HepG2 (cell line): ENCODE results near the gene GDA. TPM values are rescaled to one million over a fixed set of nuclear protein-coding genes. Genes with fewer than 3 reads are reported as not detected.

Experiments
- ATAC-seq: fragments of 200-7000 bp; cut with Tn5 transposase; 3 replicates; pipeline ENCODE4 v1.9.1; 2020; ENCODE audit warnings: mild to moderate bottlenecking, moderate library complexity
- BruUV-seq: library from RNA; stranded (reverse); fragments of 400-500 nt; replicated peaks from 2 replicates; lab custom pipeline; 2021; lab: Mats Ljungman, UMichigan
- CTCF ChIA-PET: fragments of 300-600 bp; formaldehyde crosslinking; extraction: SDS; loops from one replicate; lab custom pipeline; 2021; ENCODE audit warnings: low total read pairs, inconsistent platforms, low intra/inter-chr PET ratio; lab: Yijun Ruan, JAX
- POLR2A ChIA-PET: fragments of 350-600 bp; sonication (Branson Sonifier 250); formaldehyde crosslinking; loops from one replicate; lab custom pipeline; 2020; ENCODE audit warnings: antibody characterized with exemption, inconsistent platforms; lab: Yijun Ruan, JAX
- DNase-seq: peaks from one replicate; pipeline ENCODE4 v3.0.0-alpha.2; 2015; ENCODE audit warnings: low spot score
- FAIRE-seq: peaks from 3 replicates; lab custom pipeline; 2011; peaks lifted over from hg19 to GRCh38; lab: Jason Lieb, UNC
- H2AFZ ChIP-seq: one replicate; pipeline ENCODE4 v1.6.1; 2011; ENCODE audit warnings: low read length, inconsistent platforms
- H3K27ac ChIP-seq: fragments of 300-600 bp; 3 replicates; pipeline ENCODE4 v1.8.0; 2011; ENCODE audit warnings: mixed run types, mild to moderate bottlenecking, mixed read lengths, low read length, inconsistent platforms; ENCODE audit not compliant: insufficient read depth; ENCODE audit errors: extremely low read length
- H3K27me3 ChIP-seq, 2 experiments: fragments of 200-600 bp in 1 of 2; 2 replicates in 1 of 2; 3 replicates in 1 of 2; pipeline versions ENCODE4 v1.6.0 to v1.8.0; 2011; ENCODE audit warnings: low read length in 2 of 2, mild to moderate bottlenecking in 2 of 2, moderate library complexity in 2 of 2, inconsistent platforms in 1 of 2; ENCODE audit not compliant: insufficient read depth in 2 of 2, control insufficient read depth in 1 of 2
- H3K36me3 ChIP-seq, 2 experiments: fragments of 200-600 bp in 1 of 2; replicated peaks in 1 of 2; 2 replicates in 1 of 2; 3 replicates in 1 of 2; pipeline versions ENCODE4 v1.5.1 to v1.8.0; 2011; ENCODE audit warnings: low read length in 2 of 2, inconsistent platforms in 1 of 2; ENCODE audit not compliant: insufficient read depth in 2 of 2, control insufficient read depth in 1 of 2
- H3K4me1 ChIP-seq: 2 replicates; pipeline ENCODE4 v1.5.1; 2012; ENCODE audit warnings: low read length, inconsistent platforms; ENCODE audit not compliant: insufficient read depth
- H3K4me2 ChIP-seq: 2 replicates; pipeline ENCODE4 v1.6.0; 2011; ENCODE audit warnings: low read depth, low read length, inconsistent platforms
- H3K4me3 ChIP-seq, 3 experiments: fragments of 200-600 bp in 1 of 3; sonication (generic), shearing (Covaris generic) in 1 of 3; replicated peaks in 1 of 3; 2 replicates each; pipeline ENCODE4 v1.5.1; 2011 to 2016; ENCODE audit warnings: low read length in 3 of 3, inconsistent platforms in 2 of 3, low read depth in 2 of 3, mild to moderate bottlenecking in 2 of 3, control low read depth in 1 of 3, mixed read lengths in 1 of 3; ENCODE audit not compliant: insufficient read depth in 1 of 3
- H3K79me2 ChIP-seq: one replicate; pipeline ENCODE4 v1.6.1; 2011; ENCODE audit warnings: low read length, inconsistent platforms; ENCODE audit not compliant: insufficient read depth
- H3K9ac ChIP-seq: 2 replicates; pipeline ENCODE4 v1.6.0; 2011; ENCODE audit warnings: mild to moderate bottlenecking, low read depth, low read length, inconsistent platforms; ENCODE audit not compliant: insufficient read depth
- H3K9me3 ChIP-seq: 2 replicates; pipeline ENCODE4 v1.5.1; 2012; ENCODE audit warnings: mild to moderate bottlenecking, low read length
- H4K20me1 ChIP-seq: 2 replicates; pipeline ENCODE4 v1.6.0; 2011; ENCODE audit warnings: inconsistent platforms, mild to moderate bottlenecking, low read length, moderate library complexity; ENCODE audit not compliant: insufficient read depth
- DNMT1 ChIP-seq: sonication (generic); formaldehyde crosslinking; IDR thresholded peaks from 2 replicates; pipeline ENCODE4 v1.5.1; 2020; ENCODE audit warnings: mild to moderate bottlenecking, missing genetic modification reagents
- GFI1 ChIP-seq: sonication (generic); formaldehyde crosslinking; IDR thresholded peaks from 2 replicates; pipeline ENCODE4 v1.5.0; 2020; ENCODE audit warnings: missing genetic modification reagents, mild to moderate bottlenecking, borderline replicate concordance
- HOXA3 ChIP-seq: sonication (generic); formaldehyde crosslinking; IDR thresholded peaks from 2 replicates; pipeline ENCODE4 v1.5.0; 2020; ENCODE audit warnings: missing genetic modification reagents
- MXD1 ChIP-seq: sonication (generic); formaldehyde crosslinking; IDR thresholded peaks from 2 replicates; pipeline ENCODE4 v1.4.0; 2020; ENCODE audit warnings: mild to moderate bottlenecking, missing genetic modification reagents
- NKX3-1 ChIP-seq: sonication (generic); formaldehyde crosslinking; IDR thresholded peaks from 2 replicates; pipeline ENCODE4 v1.5.0; 2020; ENCODE audit warnings: missing genetic modification reagents
- RXRB ChIP-seq: IDR thresholded peaks from 2 replicates; pipeline ENCODE4 v1.6.1; 2016; ENCODE audit warnings: borderline replicate concordance, missing genetic modification reagents, missing compliant biosample characterization
- SMAD9 ChIP-seq: sonication (generic); formaldehyde crosslinking; IDR thresholded peaks from 2 replicates; pipeline ENCODE4 v1.5.1; 2020; ENCODE audit warnings: mild to moderate bottlenecking, missing genetic modification reagents
- SRSF4 ChIP-seq: fragments of 200-400 bp; formaldehyde crosslinking; IDR thresholded peaks from one replicate; pipeline ENCODE4 v1.6.1; 2018; ENCODE audit warnings: mild to moderate bottlenecking, low read depth, low read length, moderate library complexity; ENCODE audit not compliant: poor library complexity, severe bottlenecking
- STAG1 ChIP-seq: sonication (generic); formaldehyde crosslinking; IDR thresholded peaks from 2 replicates; pipeline ENCODE4 v1.4.0; 2020; ENCODE audit warnings: missing genetic modification reagents
- XRCC5 ChIP-seq: fragments of 200-400 bp; formaldehyde crosslinking; optimal IDR thresholded peaks from 2 replicates; pipeline ENCODE3; 2017; ENCODE audit warnings: mild to moderate bottlenecking, low read length
- ZFP36L2 ChIP-seq: sonication (generic); formaldehyde crosslinking; IDR thresholded peaks from 2 replicates; pipeline ENCODE4 v1.4.0; 2020; ENCODE audit warnings: missing genetic modification reagents
- ZNF264 ChIP-seq: sonication (generic); formaldehyde crosslinking; IDR thresholded peaks from 2 replicates; pipeline ENCODE4 v1.4.0; 2020; ENCODE audit warnings: missing genetic modification reagents
- ZNF557 ChIP-seq: sonication (generic); formaldehyde crosslinking; IDR thresholded peaks from 2 replicates; pipeline ENCODE4 v1.4.0; 2020; ENCODE audit warnings: missing genetic modification reagents
- ZNF605 ChIP-seq: sonication (generic); formaldehyde crosslinking; IDR thresholded peaks from 2 replicates; pipeline ENCODE4 v1.8.0; 2022; ENCODE audit warnings: mild to moderate bottlenecking, missing genetic modification reagents
- ZNF614 ChIP-seq: IDR thresholded peaks from 2 replicates; pipeline ENCODE4 v1.6.1; 2018; ENCODE audit warnings: missing biosample characterization, missing genetic modification reagents, inconsistent platforms, borderline replicate concordance
- ZNF772 ChIP-seq: sonication (generic); formaldehyde crosslinking; IDR thresholded peaks from 2 replicates; pipeline ENCODE4 v1.5.0; 2020; ENCODE audit warnings: mild to moderate bottlenecking, missing genetic modification reagents
- ZSCAN12 ChIP-seq: sonication (generic); formaldehyde crosslinking; IDR thresholded peaks from 2 replicates; pipeline ENCODE4 v1.9.0; 2021; ENCODE audit warnings: mild to moderate bottlenecking, missing genetic modification reagents
- ZSCAN29 ChIP-seq: sonication (generic); formaldehyde crosslinking; conservative IDR thresholded peaks from 2 replicates; pipeline ENCODE4 v1.4.0; 2020; ENCODE audit warnings: mild to moderate bottlenecking, missing genetic modification reagents
- WGBS: methylation state at CpG from one replicate; pipeline ENCODE4 v1.1.6; 2017; ENCODE audit warnings: low lambda C conversion rate; 5-methylcytosine and 5-hydroxymethylcytosine counted together
- in situ Hi-C: cut with HindIII; loops from 2 replicates; pipeline ENCODE4 v1.10.0; 2017; ENCODE audit warnings: low pct_unique_long_range_greater_than_20kb; ENCODE audit not compliant: extremely low pct_ligation_motif_present
- intact Hi-C: fragments of 100-400 bp; cut with micrococcal nuclease; formaldehyde crosslinking; loops from one replicate; pipeline ENCODE4 v1.10.0; 2022; ENCODE audit not compliant: unreplicated experiment
- polyA plus RNA-seq, 8 experiments: library from polyadenylated mRNA; depleted of rRNA in 3 of 8; stranded (reverse) in 7 of 8; unstranded in 1 of 8; fragments of >200 nt; fragmentation: Illumina TruSeq in 4 of 8; extraction: Trizol in 4 of 8; gene quantifications; 2 replicates each; pipeline versions ENCODE4 v1.2.1 to v1.2.3, GENCODE V29; 2011 to 2016; ENCODE audit warnings: low read depth in 4 of 8, missing spikeins in 1 of 8, mixed read lengths in 1 of 8; ENCODE audit not compliant: insufficient read depth in 1 of 8
- total RNA-seq, 5 experiments: library from RNA; depleted of rRNA; stranded (reverse); fragments of >200 nt; fragmentation: Illumina TruSeq; extraction: Trizol; gene quantifications; 2 replicates each; pipeline ENCODE4 v1.2.3, GENCODE V29; 2016; ENCODE audit warnings: low read depth in 1 of 5
- TF ChIP-seq, protein P1 (sequence below): sonication (generic); formaldehyde crosslinking; IDR thresholded peaks from 2 replicates; pipeline ENCODE4 v1.5.0; 2020; ENCODE audit warnings: missing genetic modification reagents, mild to moderate bottlenecking, borderline replicate concordance
- TF ChIP-seq, protein P2 (sequence below): sonication (generic); formaldehyde crosslinking; IDR thresholded peaks from 2 replicates; pipeline ENCODE4 v1.4.0; 2020; ENCODE audit warnings: mild to moderate bottlenecking, missing genetic modification reagents

Gene GDA
- total and polyA plus RNA-seq, 2 of the 13 experiments (the other 11 are each of a cell fraction or from before 2014, with no cell fraction given): 0.15 to 0.99 TPM

DNA sequence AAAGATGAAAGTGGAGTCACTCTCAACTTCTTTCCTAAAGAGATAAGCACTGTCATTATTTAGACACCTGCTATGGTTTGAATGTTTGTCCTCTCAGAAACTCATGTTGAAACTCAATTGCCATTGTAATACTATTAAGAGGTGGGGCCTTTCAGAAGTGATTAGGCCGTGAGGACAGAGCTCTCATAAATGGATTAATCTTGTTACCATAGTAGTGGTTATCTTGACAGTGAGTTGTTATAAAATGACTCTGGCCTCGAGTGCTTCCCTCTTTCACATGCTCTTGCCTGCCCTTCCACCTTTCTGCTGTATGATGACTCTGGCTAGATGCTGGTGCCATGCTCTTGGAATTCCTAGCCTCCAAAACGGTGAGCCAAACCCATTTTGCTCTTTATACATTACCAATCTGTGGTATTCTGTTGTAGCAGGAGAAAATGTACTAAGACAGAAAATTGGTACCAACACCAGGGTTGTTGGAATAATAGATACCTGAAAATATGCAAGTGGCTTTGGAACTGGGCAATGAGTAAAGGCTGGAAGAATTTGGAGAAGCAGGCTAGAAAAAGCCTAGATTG lies 38.0 kb downstream of the GDA start:
- CTCF ChIA-PET: no interaction called here
- no TSS peak for BruUV-seq
- Histone ChIP-seq H3K36me3 (no peaks in the 10 kb centered on the region), H3K79me2 (no peaks in the 10 kb centered on the region), H4K20me1 (no peaks in the 10 kb centered on the region), H3K4me2 (no peak overlapping the region), H3K9ac (no peak overlapping the region), H3K27me3 (no peaks in the 10 kb centered on the region), H2AFZ (no peak overlapping the region), H3K9me3 (no peaks in the 10 kb centered on the region), H3K4me1 (no peaks in the 10 kb centered on the region), H3K4me3 (no peak overlapping the region), H3K27ac (no peak overlapping the region)
- ATAC-seq (no peak), FAIRE-seq (no peak), DNase-seq (no peak)
- TF ChIP-seq NKX3-1 (CRISPR knock-in tag) (no peak), SMAD9 (no peak), ZNF264 (CRISPR knock-in tag) (no peak), ZSCAN29 (CRISPR knock-in tag) (no peak), DNMT1 (CRISPR knock-in tag) (no peak), ZFP36L2 (CRISPR knock-in tag) (no peak), XRCC5 (no peak), ZNF605 (CRISPR knock-in tag) (no peak), SRSF4 (no peak), MXD1 (no peak), ZNF557 (no peak), STAG1 (CRISPR knock-in tag) (no peak), HOXA3 (CRISPR knock-in tag) (no peak), ZSCAN12 (CRISPR knock-in tag) (no peak), GFI1 (CRISPR knock-in tag) (no peak), ZNF614 (no peak), RXRB (no peak), ZNF772 (no peak)
- TF ChIP-seq, protein P1, sequence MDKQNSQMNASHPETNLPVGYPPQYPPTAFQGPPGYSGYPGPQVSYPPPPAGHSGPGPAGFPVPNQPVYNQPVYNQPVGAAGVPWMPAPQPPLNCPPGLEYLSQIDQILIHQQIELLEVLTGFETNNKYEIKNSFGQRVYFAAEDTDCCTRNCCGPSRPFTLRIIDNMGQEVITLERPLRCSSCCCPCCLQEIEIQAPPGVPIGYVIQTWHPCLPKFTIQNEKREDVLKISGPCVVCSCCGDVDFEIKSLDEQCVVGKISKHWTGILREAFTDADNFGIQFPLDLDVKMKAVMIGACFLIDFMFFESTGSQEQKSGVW (CRISPR knock-in tag): no peak
- TF ChIP-seq, protein P2, sequence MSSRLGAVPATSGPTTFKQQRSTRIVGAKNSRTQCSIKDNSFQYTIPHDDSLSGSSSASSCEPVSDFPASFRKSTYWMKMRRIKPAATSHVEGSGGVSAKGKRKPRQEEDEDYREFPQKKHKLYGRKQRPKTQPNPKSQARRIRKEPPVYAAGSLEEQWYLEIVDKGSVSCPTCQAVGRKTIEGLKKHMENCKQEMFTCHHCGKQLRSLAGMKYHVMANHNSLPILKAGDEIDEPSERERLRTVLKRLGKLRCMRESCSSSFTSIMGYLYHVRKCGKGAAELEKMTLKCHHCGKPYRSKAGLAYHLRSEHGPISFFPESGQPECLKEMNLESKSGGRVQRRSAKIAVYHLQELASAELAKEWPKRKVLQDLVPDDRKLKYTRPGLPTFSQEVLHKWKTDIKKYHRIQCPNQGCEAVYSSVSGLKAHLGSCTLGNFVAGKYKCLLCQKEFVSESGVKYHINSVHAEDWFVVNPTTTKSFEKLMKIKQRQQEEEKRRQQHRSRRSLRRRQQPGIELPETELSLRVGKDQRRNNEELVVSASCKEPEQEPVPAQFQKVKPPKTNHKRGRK (CRISPR knock-in tag): no peak
- POLR2A ChIA-PET: no interaction called here
- in situ Hi-C loops (no loop called here), intact Hi-C loops (no loop called here)
- 0% methylated on average over 3 of the region's 3 CpGs for whole genome bisulfite sequencing
